Raji (cell line): ENCODE results near the gene ANKRD31.

Experiments used
- POLR2A ChIP-seq: IDR thresholded peaks from 2 replicates; pipeline ENCODE4 v1.6.1; 2011; ENCODE audit warnings: low read depth, low read length, control low read depth; ENCODE audit not compliant: insufficient read depth

ANKRD31 gene

DNA sequence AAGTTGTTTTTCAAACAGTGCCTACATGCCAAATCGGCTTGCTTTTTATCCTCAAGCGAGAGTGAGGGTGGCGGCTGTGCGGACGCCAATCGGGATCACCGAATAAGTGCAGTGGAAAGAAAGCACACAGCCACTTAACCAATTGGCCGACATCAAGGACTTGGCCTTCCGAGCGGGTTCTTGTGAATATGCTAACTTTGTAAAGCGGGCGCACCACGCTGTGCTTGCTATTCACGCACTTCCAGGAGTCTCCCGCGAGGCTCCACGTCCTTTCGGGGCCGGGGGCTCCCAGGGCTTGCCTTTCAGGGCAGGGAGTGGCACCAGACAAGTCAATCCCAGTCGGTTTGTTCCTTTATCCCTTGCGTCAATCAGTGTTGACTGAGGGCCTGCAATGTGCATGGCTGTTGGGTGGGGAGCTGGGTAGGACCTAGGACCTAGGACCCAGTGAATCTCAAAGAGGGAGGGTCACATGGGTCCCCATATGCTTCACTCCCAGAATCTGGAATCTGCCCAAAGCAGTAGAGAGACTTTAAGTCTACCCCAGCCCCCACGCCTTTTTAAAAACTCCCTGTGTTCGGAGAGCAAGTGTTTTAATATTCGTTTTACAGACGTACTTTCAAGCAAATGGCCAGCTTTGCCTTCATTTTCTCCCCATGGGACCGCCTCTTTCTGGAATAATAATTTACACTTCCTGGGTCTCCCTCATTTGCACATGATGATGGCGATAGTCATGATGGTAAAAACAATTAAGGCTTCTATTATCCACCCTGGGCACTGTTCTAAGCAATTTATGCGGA lies 182.3 kb downstream of the ANKRD31 start:
- TF ChIP-seq POLR2A: no peak

DNA sequence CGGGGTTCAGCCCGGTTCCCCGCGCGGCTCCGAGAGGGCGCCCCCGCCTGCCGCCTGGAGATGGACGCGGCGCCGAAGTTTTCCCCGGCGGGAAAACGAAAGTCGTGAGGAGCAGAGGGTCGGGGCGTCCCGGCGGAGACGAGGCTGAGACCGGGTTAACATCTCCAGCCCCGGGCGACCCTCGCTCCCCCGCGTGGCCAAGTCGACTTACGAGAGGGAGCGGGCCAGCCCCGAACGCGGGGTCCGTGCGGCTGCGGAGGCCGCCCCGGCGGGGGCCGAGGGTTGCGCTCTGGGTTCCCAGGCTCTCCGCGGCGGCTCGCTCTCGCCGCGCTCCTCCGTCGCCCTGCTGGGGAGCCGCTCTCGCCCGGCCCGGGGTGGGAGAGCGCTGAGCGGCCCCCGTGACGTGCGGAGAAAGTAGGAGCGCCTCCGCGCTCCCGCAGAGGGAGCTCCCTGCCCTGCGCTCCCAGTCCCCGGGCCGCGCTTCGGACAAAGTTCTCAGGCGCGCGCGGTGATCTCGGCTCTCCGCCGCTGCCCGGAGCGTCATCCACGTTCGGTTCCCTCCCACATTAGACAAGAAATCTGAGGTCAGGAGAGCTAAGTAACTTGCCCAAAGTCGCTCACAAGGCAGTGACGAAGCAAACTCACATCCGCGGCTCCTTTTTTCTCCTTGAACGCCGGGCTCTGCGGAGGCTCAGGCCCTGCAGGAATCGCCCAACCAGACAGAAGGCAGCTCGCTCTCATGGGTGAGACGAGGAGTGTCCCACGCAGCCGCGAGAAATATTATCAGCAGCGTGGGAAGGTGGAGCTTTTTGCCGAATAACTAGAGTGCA lies 183.2 kb downstream of the ANKRD31 start:
- TF ChIP-seq POLR2A: no peak

- TF ChIP-seq POLR2A: no peak
Measured at GRCh38 chr5:75053054-75053303, 183.7 kb downstream of the ANKRD31 start.

GRCh38 chr5:75052192-75053053 lies 184.3 kb downstream of the ANKRD31 start, which contains the start of gene GCNT4:
GCNT4 (minus strand) TSS chr5:75052558; CDS start chr5:75030037, 22,521 bp downstream.
- TF ChIP-seq POLR2A: no peak

DNA sequence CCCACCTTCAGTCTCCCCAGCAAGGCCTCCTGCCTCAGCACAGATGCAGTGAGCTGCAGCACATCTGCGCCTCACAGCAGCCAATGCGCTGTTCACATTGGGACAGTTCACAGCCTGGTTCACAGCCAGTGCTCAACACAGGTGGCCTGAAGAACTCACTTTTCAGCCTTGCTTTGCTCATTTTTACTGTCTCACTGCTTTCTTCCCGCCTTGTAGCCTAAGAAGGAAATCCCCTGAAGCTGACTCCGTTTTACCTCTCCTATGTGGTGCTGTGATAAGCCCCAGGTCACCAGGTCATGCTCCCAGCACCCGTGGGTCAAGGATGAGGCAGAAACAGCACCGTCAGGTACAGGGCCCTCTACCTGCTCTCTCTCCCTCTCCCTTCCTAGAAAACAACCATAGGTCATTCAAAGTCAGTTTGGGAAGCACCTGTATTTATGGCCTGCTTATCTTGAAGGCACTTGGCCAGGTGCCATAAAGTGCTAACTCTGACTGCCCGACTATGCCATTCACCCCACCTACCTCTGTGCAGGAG lies 185.4 kb downstream of the ANKRD31 start:
- no peak for TF ChIP-seq POLR2A

- no peak for TF ChIP-seq POLR2A
Measured at GRCh38 chr5:75050415-75050814, 186.3 kb downstream of the ANKRD31 start.

DNA sequence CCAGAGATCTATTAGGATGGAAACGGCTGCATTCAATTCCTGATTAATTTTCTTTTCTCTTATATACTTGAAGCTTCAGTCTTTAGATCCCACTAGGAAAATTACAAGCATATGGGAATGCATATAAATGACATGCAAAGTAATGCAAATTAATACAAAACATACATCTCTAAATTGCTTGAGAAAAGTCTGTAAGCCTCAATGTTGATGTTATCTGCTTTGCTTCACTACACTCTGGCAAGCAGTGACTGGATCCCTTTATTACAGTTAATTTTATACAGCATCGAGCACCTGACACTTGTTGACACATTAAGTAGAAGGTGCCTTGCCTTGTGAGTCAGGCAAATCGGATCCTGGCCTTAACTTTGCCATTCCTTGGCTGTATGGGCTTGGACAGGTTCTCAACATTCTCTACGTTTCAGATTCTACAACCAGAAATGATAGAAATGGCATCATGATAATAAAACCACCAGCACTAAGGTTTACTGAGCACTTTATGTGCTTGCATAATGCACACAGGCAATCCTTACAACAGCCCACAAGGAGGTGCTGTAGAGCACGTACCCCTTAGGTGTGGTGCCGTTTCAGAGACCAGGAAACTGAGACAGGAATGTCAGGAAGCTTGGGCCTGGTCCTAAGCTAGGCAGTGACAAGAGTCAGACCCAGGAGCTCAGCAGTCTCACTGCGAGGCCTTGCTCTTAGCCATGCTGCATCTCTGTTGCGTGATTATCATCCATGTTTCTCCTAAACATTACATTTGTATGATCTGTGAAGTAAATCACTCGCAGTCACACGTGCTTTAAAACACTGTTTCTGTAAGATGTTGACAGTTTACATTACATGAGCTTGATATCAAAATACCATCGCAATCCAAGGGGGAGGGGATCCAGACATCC lies 187.0 kb downstream of the ANKRD31 start:
- TF ChIP-seq POLR2A: no peak

DNA sequence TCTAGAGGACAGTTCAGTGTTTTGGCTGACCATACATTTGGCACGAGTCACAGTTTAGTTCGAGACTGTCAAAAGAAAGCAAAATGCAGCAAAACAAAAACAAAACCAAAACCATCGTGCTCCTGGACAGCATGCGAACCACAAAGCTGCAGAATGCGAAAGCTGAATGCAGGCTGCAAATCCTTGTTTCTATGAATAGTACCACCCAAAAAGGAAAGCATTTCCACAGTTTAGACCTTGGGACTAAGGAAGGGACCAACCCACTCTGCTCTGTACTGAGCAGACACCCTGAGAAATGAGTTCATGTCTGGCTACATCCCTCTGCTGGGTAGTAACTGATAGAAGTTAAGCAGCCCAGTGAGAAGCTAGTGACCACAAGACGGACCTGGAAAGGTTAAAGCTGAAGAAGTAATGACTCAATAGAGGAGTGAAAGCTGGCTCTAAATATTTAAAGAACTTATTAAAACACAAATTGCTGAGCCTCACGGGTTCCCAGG lies 188.2 kb downstream of the ANKRD31 start:
- TF ChIP-seq POLR2A: no peak

GRCh38 chr5:75047356-75047755 lies 189.3 kb downstream of the ANKRD31 start:
- TF ChIP-seq POLR2A: no peak

- no peak for TF ChIP-seq POLR2A
Measured at GRCh38 chr5:75046366-75047142, 190.1 kb downstream of the ANKRD31 start.

GRCh38 chr5:75045071-75045470 lies 191.6 kb downstream of the ANKRD31 start:
- TF ChIP-seq POLR2A: no peak

DNA sequence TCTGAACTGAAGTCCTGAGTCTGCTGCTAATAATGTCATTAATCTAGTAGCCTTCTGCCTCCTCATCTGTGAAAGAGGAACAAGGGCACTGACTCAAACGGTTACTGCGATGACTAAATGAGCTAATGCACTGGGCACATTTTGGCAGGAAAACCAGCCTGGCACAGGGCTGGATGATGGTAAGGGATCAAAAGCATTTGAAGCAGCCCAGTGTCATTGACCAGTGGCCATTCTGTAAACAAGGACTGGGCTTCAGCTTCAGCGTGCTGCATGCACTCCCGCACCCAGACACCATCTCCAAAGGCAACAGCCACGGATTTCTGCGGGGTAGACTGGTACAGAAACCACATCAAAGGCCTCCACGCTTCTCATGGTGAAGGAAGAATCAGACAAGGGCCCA lies 192.3 kb downstream of the ANKRD31 start:
- TF ChIP-seq POLR2A: no peak

DNA sequence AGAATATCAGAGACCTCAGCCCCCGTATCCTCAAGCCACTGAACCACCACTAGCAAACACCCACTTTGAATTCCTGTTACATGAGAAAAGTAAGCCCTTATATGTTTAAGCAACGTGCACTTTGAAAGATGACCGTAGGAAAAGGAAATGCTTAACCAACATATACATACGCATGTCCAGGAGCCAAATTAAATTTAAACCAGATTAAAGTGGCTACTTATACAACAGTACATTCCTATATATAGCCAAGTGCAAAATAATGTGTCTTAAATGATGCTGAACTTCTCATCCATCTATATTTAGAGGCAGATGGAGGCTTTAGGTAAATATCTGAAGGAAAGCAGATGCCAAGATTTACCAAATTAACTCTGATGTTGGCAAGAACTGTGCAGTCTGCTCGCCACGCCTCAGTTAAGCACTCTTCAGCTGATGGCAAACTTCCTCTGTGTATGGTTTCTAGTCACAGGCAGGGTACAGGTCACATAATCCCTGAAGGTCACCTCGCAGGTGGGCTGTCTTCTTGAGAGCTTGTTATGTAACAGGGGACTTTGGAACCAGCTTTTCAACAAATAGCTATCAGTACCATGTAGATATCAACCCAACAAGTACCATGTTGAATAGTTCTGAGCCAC lies 192.9 kb downstream of the ANKRD31 start:
- no peak for TF ChIP-seq POLR2A

DNA sequence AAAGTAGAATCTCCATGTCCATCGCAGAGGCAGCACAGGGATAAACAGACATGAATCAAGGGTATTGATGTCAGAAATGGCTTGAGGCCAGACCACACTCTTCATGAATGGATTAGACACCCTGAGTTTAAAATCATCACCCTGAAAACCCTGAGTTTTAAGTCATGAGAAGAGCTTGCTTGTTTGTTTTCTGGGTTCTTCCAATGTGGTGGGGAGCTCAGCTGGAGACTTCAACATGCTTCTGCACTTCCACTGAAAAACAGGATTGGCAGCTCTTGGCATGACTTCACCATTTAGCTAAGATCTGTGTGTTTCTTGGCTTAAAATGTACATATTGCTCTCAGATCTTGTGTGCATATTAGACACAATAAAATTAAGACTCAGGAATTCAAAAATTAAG lies 194.2 kb downstream of the ANKRD31 start:
- no peak for TF ChIP-seq POLR2A
